Stimulated activated CD8-positive, alpha-beta memory T cell treated with anti-CD3 and anti-CD28 coated beads, Interleukin-4, amount 100 ng/mL, for 48 hours (primary cell): ENCODE results near the gene CACNB4.
"Not testable (repeated sequence)": the region's sequence is repeated elsewhere in the genome, so short reads cannot be mapped to it uniquely, and the experiment has no call there.

ENCODE experiments used
- DNase-seq: peaks from one replicate; pipeline ENCODE4 v3.0.0-alpha.2; 2020

The CACNB4 gene

GRCh38 chr2:151886241-151886640 is 212.6 kb downstream of the CACNB4 start:
- no peak for DNase-seq

GRCh38 chr2:151882786-151883445 is 215.9 kb downstream of the CACNB4 start:
- DNase-seq, result no peak

- no peak for DNase-seq
Observed at GRCh38 chr2:151881342-151881741, 217.5 kb downstream of the CACNB4 start.

GRCh38 chr2:151880586-151880985 is 218.3 kb downstream of the CACNB4 start:
- no peak for DNase-seq

GRCh38 chr2:151878655-151879563 is 219.9 kb downstream of the CACNB4 start:
- no peak for DNase-seq

- DNase-seq, result no peak
Observed at GRCh38 chr2:151878204-151878603, 220.6 kb downstream of the CACNB4 start.

- not testable (repeated sequence) for DNase-seq
Observed at GRCh38 chr2:151875631-151876030, 223.2 kb downstream of the CACNB4 start.

GRCh38 chr2:151872463-151872862 is 226.4 kb downstream of the CACNB4 start:
- no peak for DNase-seq

GRCh38 chr2:151869291-151869690 is 229.6 kb downstream of the CACNB4 start:
- no peak for DNase-seq

- no peak for DNase-seq
Observed at GRCh38 chr2:151862700-151863099, 236.1 kb downstream of the CACNB4 start.

GRCh38 chr2:151861174-151861573 is 237.7 kb downstream of the CACNB4 start:
- DNase-seq, result no peak

- DNase-seq, result no peak
Observed at GRCh38 chr2:151860613-151861146, 238.2 kb downstream of the CACNB4 start.

- DNase-seq, result no peak
Observed at GRCh38 chr2:151860210-151860609, 238.6 kb downstream of the CACNB4 start.

- DNase-seq, result no peak
Observed at GRCh38 chr2:151857650-151858049, 241.2 kb downstream of the CACNB4 start.

- no peak for DNase-seq
Observed at GRCh38 chr2:151855111-151855510, 243.7 kb downstream of the CACNB4 start.

- no peak for DNase-seq
Observed at GRCh38 chr2:151853070-151853758, 245.6 kb downstream of the CACNB4 start.

GRCh38 chr2:151852260-151853069 is 246.4 kb downstream of the CACNB4 start:
- no peak for DNase-seq

GRCh38 chr2:151851761-151852160 is 247.1 kb downstream of the CACNB4 start:
- DNase-seq, result no peak

GRCh38 chr2:151849413-151850010 is 249.3 kb downstream of the CACNB4 start:
- DNase-seq, result no peak

GRCh38 chr2:151845884-151846283 is 253.0 kb downstream of the CACNB4 start:
- no peak for DNase-seq

- DNase-seq, result no peak
Observed at GRCh38 chr2:151845481-151845880, 253.4 kb downstream of the CACNB4 start.
